ENCODE measurements around the gene TERT. TPM values are rescaled to one million over a fixed set of nuclear protein-coding genes. Genes with fewer than 3 reads are reported as not detected.

TERT gene
- total and polyA plus RNA-seq, 2 of the 8 experiments (the other 6 are each of a cell fraction or from before 2014, with no cell fraction given), result 13.1 to 23.1 TPM

DNA sequence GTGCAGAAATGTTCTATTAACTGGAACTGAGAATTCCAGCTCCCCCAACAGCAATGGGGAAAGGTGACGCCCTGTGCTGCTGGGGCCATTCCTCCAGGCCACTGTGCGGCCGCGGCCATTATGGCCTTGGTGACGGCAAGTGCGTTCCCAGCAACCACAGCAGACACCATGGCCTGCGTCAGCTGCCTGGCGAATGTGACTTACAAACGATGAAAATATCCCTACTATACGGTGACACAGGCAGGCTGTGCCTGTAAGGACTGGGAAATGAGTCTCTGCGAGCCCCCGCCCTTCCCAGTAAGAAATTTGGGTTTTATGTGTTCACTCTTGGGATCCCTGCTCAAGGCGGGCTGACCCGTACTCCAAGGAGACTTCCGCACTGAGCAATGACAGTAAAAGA is 29.4 kb upstream of the TERT start:
- Histone ChIP-seq H3K23ac (ENCODE audit: insufficient read length) (no peak overlapping the region), H3K4me2 (ENCODE audit: insufficient read depth in 1 of 2, low read depth in 2 of 2, low read length in 2 of 2) (no peak overlapping the region), H2BK20ac (ENCODE audit: low read length) (no peak overlapping the region), H3K79me1 (ENCODE audit: low read depth, low read length) (no peaks in the 10 kb centered on the region; the same call in none of the 2 replicates), H3K4ac (replicated peaks; ENCODE audit: insufficient read length, low read depth, low read length) (no peak overlapping the region), H2BK120ac (replicated peaks; ENCODE audit: low read depth, low read length) (no peak overlapping the region), H4K91ac (replicated peaks; ENCODE audit: insufficient read length, low read length) (no peak overlapping the region), H4K20me1 (replicated peaks in 1 of 2; ENCODE audit: control insufficient read depth in 1 of 2, insufficient read depth in 2 of 2, low read length in 2 of 2) (peaks cover 2 to 14% of the 10 kb centered on the region in 2 experiments), H3K9ac (replicated peaks in 1 of 4; ENCODE audit: extremely low read depth in 1 of 4, low read depth in 3 of 4, low read length in 3 of 4) (no peak overlapping the region), H3K23me2 (ENCODE audit: low read depth, low read length) (no peaks in the 10 kb centered on the region), H2BK15ac (ENCODE audit: low read length) (no peak overlapping the region), H3K27me3 (replicated peaks in 1 of 4; ENCODE audit: control insufficient read depth in 3 of 4, extremely low read depth in 1 of 4, insufficient read depth in 3 of 4, low read length in 3 of 4) (no peaks in the 10 kb centered on the region), H3K36me3 (ENCODE audit: control insufficient read depth in 2 of 4, insufficient read depth in 4 of 4, low read length in 3 of 4) (peaks cover 17 to 64% (median 49%) of the 10 kb centered on the region in 4 experiments), H3K14ac (ENCODE audit: insufficient read length) (no peak overlapping the region), H3K79me2 (ENCODE audit: control insufficient read depth in 1 of 2, insufficient read depth in 2 of 2, low read length in 2 of 2) (peaks cover 0 to 6% of the 10 kb centered on the region in 2 experiments; a peak in 2 of 4 replicates), H2AFZ (ENCODE audit: low read length) (no peak overlapping the region), H3K18ac (ENCODE audit: extremely low read depth, low read length) (no peak overlapping the region), H3K56ac (replicated peaks; ENCODE audit: insufficient read length, low read depth, low read length) (no peak overlapping the region), H4K5ac (ENCODE audit: insufficient read length, low read depth, low read length) (no peak overlapping the region), H2AK5ac (ENCODE audit: low read depth, low read length) (no peak overlapping the region), H2BK5ac (ENCODE audit: low read depth, low read length) (no peak overlapping the region; the same call in 1 of the 2 replicates), H4K8ac (ENCODE audit: extremely low read depth, insufficient read depth, low read length) (no peak overlapping the region), H2BK12ac (ENCODE audit: low read depth, low read length) (no peak overlapping the region), H3K27ac (ENCODE audit: low read depth, low read length) (no peak overlapping the region), H3K4me3 (ENCODE audit: extremely low read depth in 1 of 4, insufficient read depth in 2 of 4, low read depth in 3 of 4, low read length in 4 of 4) (no peak overlapping the region), H3K9me3 (ENCODE audit: insufficient read depth in 2 of 2, low read depth in 1 of 2, low read length in 1 of 2) (peaks cover 0 to 4% of the 10 kb centered on the region in 2 experiments; a peak in 1 of 4 replicates), H3K4me1 (replicated peaks in 1 of 4; ENCODE audit: control insufficient read depth in 3 of 4, insufficient read depth in 4 of 4, low read length in 3 of 4) (no peaks in the 10 kb centered on the region; a peak in 1 of 7 replicates)
- DNase-seq (ENCODE audit: low read depth in 1 of 2, low spot score in 2 of 2) (no peak), FAIRE-seq (no peak)
- WGBS, 2 experiments (ENCODE audit: extremely low coverage in 1 of 2, insufficient coverage in 1 of 2, insufficient read length in 1 of 2, insufficient replicate concordance in 2 of 2, low coverage in 1 of 2, low lambda C conversion rate in 2 of 2, missing lambda C conversion rate in 1 of 2), result 88% methylated on average over 15 of the region's 15 CpGs; no CpG with 5 or more reads in 1 of the 2 experiments
- ChIA-PET POLR2A (ENCODE audit: partially characterized antibody) (interaction anchor here (2.8 kb wide), 1 partner anchor 9 kb away, joined by 11 read pairs; no protein-coding TSS in a partner anchor), CTCF (ENCODE audit: partially characterized antibody) (interaction anchor here (0.6 to 1.9 kb wide), 7 partner anchors 11 to 321 kb away, joined by 3 to 5 read pairs (median 3); no protein-coding TSS in a partner anchor)
- TF ChIP-seq CBX8 (IDR thresholded peaks at IDR 0.05; ENCODE audit: borderline replicate concordance, low read depth, low read length) (no peak), JUND (IDR thresholded peaks at IDR 0.05; ENCODE audit: low read length) (no peak), SIRT6 (IDR thresholded peaks at IDR 0.05; ENCODE audit: low read length) (no peak), FOSL1 (IDR thresholded peaks at IDR 0.05; ENCODE audit: insufficient read depth, low read depth, low read length) (no peak), HDAC6 (IDR thresholded peaks at IDR 0.05; ENCODE audit: low read depth, low read length) (no peak), SUZ12 (IDR thresholded peaks at IDR 0.05; ENCODE audit: low read length) (no peak), POU5F1 (IDR thresholded peaks at IDR 0.05; ENCODE audit: low read depth, low read length) (no peak), NRF1 (IDR thresholded peaks at IDR 0.05; ENCODE audit: low read depth, low read length) (no peak), NANOG (IDR thresholded peaks at IDR 0.05; ENCODE audit: insufficient read depth, low read depth, low read length, poor library complexity, severe bottlenecking) (no peak), POLR2AphosphoS5 (IDR thresholded peaks at IDR 0.05; ENCODE audit: low read depth, low read length) (no peak), EGR1 (IDR thresholded peaks at IDR 0.05; ENCODE audit: borderline replicate concordance, low read depth, low read length) (no peak), SIN3A (conservative IDR thresholded peaks at IDR 0.05 in 1 of 2, IDR thresholded peaks at IDR 0.05 in 1 of 2; ENCODE audit: low read depth in 1 of 2, low read length in 2 of 2) (no peak)
- TF ChIP-seq, protein P1, sequence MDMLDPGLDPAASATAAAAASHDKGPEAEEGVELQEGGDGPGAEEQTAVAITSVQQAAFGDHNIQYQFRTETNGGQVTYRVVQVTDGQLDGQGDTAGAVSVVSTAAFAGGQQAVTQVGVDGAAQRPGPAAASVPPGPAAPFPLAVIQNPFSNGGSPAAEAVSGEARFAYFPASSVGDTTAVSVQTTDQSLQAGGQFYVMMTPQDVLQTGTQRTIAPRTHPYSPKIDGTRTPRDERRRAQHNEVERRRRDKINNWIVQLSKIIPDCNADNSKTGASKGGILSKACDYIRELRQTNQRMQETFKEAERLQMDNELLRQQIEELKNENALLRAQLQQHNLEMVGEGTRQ (IDR thresholded peaks at IDR 0.05; ENCODE audit: low read length), result no peak
